HEK293 (cell line): ENCODE results near the gene RNASEH2A.

Experiments
- BCL11B ChIP-seq: fragments of 450-650 bp; formaldehyde crosslinking; IDR thresholded peaks from 2 replicates; pipeline ENCODE4 v1.5.1; 2016; ENCODE audit warnings: low read depth, missing biosample characterization, missing genetic modification characterization
- KLF7 ChIP-seq: fragments of 450-650 bp; formaldehyde crosslinking; IDR thresholded peaks from 2 replicates; pipeline ENCODE4 v1.5.1; 2016; ENCODE audit warnings: missing biosample characterization, missing genetic modification characterization, borderline replicate concordance
- PRDM6 ChIP-seq: fragments of 450-650 bp; formaldehyde crosslinking; IDR thresholded peaks from 2 replicates; pipeline ENCODE4 v1.5.1; 2017; ENCODE audit warnings: missing biosample characterization, missing genetic modification characterization
- SALL2 ChIP-seq: fragments of 450-650 bp; formaldehyde crosslinking; IDR thresholded peaks from 2 replicates; pipeline ENCODE4 v1.5.0; 2017; ENCODE audit warnings: missing biosample characterization, mild to moderate bottlenecking, missing genetic modification characterization, borderline replicate concordance
- SETDB1 ChIP-seq: IDR thresholded peaks from one replicate; pipeline ENCODE4 v1.6.1; 2017; ENCODE audit warnings: mild to moderate bottlenecking, low read length, moderate library complexity, mixed read lengths; ENCODE audit not compliant: insufficient read length
- ZNF10 ChIP-seq: fragments of 450-650 bp; formaldehyde crosslinking; IDR thresholded peaks from 2 replicates; pipeline ENCODE4 v1.5.1; 2017; ENCODE audit warnings: missing biosample characterization, missing genetic modification characterization
- ZNF121 ChIP-seq: fragments of 450-650 bp; formaldehyde crosslinking; IDR thresholded peaks from 2 replicates; pipeline ENCODE4 v1.5.1; 2016; ENCODE audit warnings: missing biosample characterization, missing genetic modification characterization
- ZNF133 ChIP-seq: fragments of 450-650 bp; formaldehyde crosslinking; IDR thresholded peaks from 2 replicates; pipeline ENCODE4 v1.5.1; 2016; ENCODE audit warnings: missing biosample characterization, missing genetic modification characterization
- ZNF138 ChIP-seq: fragments of 450-650 bp; formaldehyde crosslinking; IDR thresholded peaks from 2 replicates; pipeline ENCODE4 v1.5.1; 2016; ENCODE audit warnings: missing biosample characterization, missing genetic modification characterization, borderline replicate concordance
- ZNF148 ChIP-seq: fragments of 450-650 bp; formaldehyde crosslinking; IDR thresholded peaks from 2 replicates; pipeline ENCODE4 v1.5.0; 2017; ENCODE audit warnings: missing biosample characterization, missing genetic modification characterization, borderline replicate concordance
- ZNF16 ChIP-seq: fragments of 450-650 bp; formaldehyde crosslinking; IDR thresholded peaks from 2 replicates; pipeline ENCODE4 v1.5.1; 2016; ENCODE audit warnings: low read depth, missing biosample characterization, missing genetic modification characterization
- ZNF211 ChIP-seq: fragments of 450-650 bp; formaldehyde crosslinking; IDR thresholded peaks from 2 replicates; pipeline ENCODE4 v1.5.1; 2016; ENCODE audit warnings: low read depth, missing biosample characterization, missing genetic modification characterization
- ZNF514 ChIP-seq: fragments of 450-650 bp; formaldehyde crosslinking; IDR thresholded peaks from 2 replicates; pipeline ENCODE4 v1.5.1; 2016; ENCODE audit warnings: missing biosample characterization, missing genetic modification characterization
- ZNF571 ChIP-seq: fragments of 450-650 bp; formaldehyde crosslinking; IDR thresholded peaks from 2 replicates; pipeline ENCODE4 v1.5.0; 2017; ENCODE audit warnings: missing biosample characterization, missing genetic modification characterization
- ZNF624 ChIP-seq: fragments of 450-650 bp; formaldehyde crosslinking; IDR thresholded peaks from 2 replicates; pipeline ENCODE4 v1.5.1; 2017; ENCODE audit warnings: missing biosample characterization, missing genetic modification characterization
- ZNF658 ChIP-seq: fragments of 450-650 bp; formaldehyde crosslinking; IDR thresholded peaks from 2 replicates; pipeline ENCODE4; 2016; ENCODE audit warnings: missing biosample characterization, missing genetic modification characterization
- ZNF664 ChIP-seq: fragments of 450-650 bp; formaldehyde crosslinking; IDR thresholded peaks from 2 replicates; pipeline ENCODE4 v1.5.1; 2016; ENCODE audit warnings: missing biosample characterization, missing genetic modification characterization
- ZNF692 ChIP-seq: fragments of 450-650 bp; formaldehyde crosslinking; IDR thresholded peaks from 2 replicates; pipeline ENCODE4 v1.5.1; 2016; ENCODE audit warnings: missing biosample characterization, missing genetic modification characterization
- ZNF747 ChIP-seq: fragments of 450-650 bp; formaldehyde crosslinking; IDR thresholded peaks from 2 replicates; pipeline ENCODE4 v1.5.1; 2016; ENCODE audit warnings: missing biosample characterization, missing genetic modification characterization
- ZNF76 ChIP-seq: fragments of 450-650 bp; formaldehyde crosslinking; IDR thresholded peaks from 2 replicates; pipeline ENCODE4; 2016; ENCODE audit warnings: low read depth, missing biosample characterization, missing genetic modification characterization, borderline replicate concordance
- TF ChIP-seq, protein P1 (sequence below): fragments of 450-650 bp; formaldehyde crosslinking; IDR thresholded peaks from 2 replicates; pipeline ENCODE4 v1.5.1; 2017; ENCODE audit warnings: missing biosample characterization, missing genetic modification characterization
- TF ChIP-seq, protein P2 (sequence below): fragments of 450-650 bp; formaldehyde crosslinking; IDR thresholded peaks from 2 replicates; pipeline ENCODE4 v1.5.1; 2017; ENCODE audit warnings: missing biosample characterization, missing genetic modification characterization
- TF ChIP-seq, protein P3 (sequence below): fragments of 450-650 bp; formaldehyde crosslinking; IDR thresholded peaks from 2 replicates; pipeline ENCODE4 v1.5.1; 2016; ENCODE audit warnings: missing biosample characterization, missing genetic modification characterization
- TF ChIP-seq, protein P4 (sequence below): fragments of 450-650 bp; formaldehyde crosslinking; IDR thresholded peaks from 2 replicates; pipeline ENCODE4 v1.5.1; 2017; ENCODE audit warnings: missing biosample characterization, mild to moderate bottlenecking, missing genetic modification characterization, moderate library complexity

RNASEH2A gene

GRCh38 chr19:12792051-12792852 is 14.1 kb upstream of the RNASEH2A start (continued):
- TF ChIP-seq, protein P1, sequence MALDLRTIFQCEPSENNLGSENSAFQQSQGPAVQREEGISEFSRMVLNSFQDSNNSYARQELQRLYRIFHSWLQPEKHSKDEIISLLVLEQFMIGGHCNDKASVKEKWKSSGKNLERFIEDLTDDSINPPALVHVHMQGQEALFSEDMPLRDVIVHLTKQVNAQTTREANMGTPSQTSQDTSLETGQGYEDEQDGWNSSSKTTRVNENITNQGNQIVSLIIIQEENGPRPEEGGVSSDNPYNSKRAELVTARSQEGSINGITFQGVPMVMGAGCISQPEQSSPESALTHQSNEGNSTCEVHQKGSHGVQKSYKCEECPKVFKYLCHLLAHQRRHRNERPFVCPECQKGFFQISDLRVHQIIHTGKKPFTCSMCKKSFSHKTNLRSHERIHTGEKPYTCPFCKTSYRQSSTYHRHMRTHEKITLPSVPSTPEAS (tag by site-specific recombination), result no peak
- TF ChIP-seq ZNF624 (tag by site-specific recombination) (no peak), ZNF514 (tag by site-specific recombination) (no peak), ZNF692 (tag by site-specific recombination) (peak; percentile 63), ZNF148 (no peak), ZNF211 (tag by site-specific recombination) (no peak), ZNF10 (tag by site-specific recombination) (peak; percentile 90), ZNF121 (tag by site-specific recombination) (no peak), ZNF664 (no peak), ZNF138 (tag by site-specific recombination) (no peak), KLF7 (tag by site-specific recombination) (no peak), ZNF16 (no peak), ZNF658 (no peak), ZNF747 (tag by site-specific recombination) (no peak), SETDB1 (no peak), ZNF76 (peak; percentile 43; the same call in 1 of the 2 replicates), ZNF571 (no peak), ZNF133 (tag by site-specific recombination) (no peak), PRDM6 (tag by site-specific recombination) (no peak), BCL11B (tag by site-specific recombination) (peak; percentile 86; the same call in 1 of the 2 replicates), SALL2 (tag by site-specific recombination) (no peak)
- TF ChIP-seq, protein P2, sequence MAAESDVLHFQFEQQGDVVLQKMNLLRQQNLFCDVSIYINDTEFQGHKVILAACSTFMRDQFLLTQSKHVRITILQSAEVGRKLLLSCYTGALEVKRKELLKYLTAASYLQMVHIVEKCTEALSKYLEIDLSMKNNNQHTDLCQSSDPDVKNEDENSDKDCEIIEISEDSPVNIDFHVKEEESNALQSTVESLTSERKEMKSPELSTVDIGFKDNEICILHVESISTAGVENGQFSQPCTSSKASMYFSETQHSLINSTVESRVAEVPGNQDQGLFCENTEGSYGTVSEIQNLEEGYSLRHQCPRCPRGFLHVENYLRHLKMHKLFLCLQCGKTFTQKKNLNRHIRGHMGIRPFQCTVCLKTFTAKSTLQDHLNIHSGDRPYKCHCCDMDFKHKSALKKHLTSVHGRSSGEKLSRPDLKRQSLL, result peak; percentile 63; the same call in 1 of the 2 replicates
- TF ChIP-seq, protein P3, sequence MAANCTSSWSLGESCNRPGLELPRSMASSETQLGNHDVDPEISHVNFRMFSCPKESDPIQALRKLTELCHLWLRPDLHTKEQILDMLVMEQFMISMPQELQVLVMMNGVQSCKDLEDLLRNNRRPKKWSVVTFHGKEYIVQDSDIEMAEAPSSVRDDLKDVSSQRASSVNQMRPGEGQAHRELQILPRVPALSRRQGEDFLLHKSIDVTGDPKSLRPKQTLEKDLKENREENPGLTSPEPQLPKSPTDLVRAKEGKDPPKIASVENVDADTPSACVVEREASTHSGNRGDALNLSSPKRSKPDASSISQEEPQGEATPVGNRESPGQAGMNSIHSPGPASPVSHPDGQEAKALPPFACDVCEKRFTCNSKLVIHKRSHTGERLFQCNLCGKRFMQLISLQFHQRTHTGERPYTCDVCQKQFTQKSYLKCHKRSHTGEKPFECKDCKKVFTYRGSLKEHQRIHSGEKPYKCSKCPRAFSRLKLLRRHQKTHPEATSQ, result peak; percentile 83; the same call in 1 of the 2 replicates
- TF ChIP-seq, protein P4, sequence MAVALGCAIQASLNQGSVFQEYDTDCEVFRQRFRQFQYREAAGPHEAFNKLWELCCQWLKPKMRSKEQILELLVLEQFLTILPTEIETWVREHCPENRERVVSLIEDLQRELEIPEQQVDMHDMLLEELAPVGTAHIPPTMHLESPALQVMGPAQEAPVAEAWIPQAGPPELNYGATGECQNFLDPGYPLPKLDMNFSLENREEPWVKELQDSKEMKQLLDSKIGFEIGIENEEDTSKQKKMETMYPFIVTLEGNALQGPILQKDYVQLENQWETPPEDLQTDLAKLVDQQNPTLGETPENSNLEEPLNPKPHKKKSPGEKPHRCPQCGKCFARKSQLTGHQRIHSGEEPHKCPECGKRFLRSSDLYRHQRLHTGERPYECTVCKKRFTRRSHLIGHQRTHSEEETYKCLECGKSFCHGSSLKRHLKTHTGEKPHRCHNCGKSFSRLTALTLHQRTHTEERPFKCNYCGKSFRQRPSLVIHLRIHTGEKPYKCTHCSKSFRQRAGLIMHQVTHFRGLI (tag by site-specific recombination), result no peak
